ENCODE data around the gene ASB6.

DNA sequence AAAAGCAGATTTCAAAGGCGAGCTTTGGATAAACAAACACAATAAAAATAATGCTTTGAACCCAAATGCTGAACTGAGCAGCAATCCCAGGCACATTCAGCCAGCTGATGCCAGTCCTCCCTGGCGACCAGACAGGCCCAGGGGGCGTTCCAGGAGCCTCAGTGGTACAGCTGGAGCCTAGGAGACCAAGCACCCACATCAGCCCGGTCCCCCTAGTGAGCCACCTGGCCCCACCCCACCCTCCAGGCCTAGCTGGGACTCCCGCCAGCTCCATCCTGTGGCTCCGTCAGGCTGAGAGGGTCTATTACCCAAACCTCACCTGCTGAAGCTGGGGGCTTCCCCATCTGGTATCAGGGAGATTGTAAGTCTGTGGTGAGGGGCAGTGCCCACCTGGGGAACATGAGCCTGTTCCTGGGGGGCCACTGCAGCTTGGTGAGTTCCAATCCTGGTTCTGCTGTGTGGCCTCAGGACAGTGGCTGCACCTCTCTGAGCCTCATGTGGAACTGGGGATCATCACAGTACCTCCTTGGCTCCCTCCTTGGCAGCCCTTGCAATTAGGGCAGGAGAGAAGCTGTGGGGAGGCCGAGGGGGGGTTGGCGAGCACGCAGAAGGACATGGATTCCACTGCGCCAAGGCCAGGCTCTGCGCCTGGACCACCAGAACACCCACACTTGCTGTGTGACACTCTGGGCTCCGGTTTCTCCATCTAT is 37.7 kb downstream of the ASB6 start:
- TF ChIP-seq, protein P1, sequence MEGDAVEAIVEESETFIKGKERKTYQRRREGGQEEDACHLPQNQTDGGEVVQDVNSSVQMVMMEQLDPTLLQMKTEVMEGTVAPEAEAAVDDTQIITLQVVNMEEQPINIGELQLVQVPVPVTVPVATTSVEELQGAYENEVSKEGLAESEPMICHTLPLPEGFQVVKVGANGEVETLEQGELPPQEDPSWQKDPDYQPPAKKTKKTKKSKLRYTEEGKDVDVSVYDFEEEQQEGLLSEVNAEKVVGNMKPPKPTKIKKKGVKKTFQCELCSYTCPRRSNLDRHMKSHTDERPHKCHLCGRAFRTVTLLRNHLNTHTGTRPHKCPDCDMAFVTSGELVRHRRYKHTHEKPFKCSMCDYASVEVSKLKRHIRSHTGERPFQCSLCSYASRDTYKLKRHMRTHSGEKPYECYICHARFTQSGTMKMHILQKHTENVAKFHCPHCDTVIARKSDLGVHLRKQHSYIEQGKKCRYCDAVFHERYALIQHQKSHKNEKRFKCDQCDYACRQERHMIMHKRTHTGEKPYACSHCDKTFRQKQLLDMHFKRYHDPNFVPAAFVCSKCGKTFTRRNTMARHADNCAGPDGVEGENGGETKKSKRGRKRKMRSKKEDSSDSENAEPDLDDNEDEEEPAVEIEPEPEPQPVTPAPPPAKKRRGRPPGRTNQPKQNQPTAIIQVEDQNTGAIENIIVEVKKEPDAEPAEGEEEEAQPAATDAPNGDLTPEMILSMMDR (IDR thresholded peaks at IDR 0.05), result no peak
- no peak for TF ChIP-seq EZH2 (IDR thresholded peaks at IDR 0.05)

All from neural progenitor cell (in vitro differentiated cells).